ENCODE measurements around the gene RIMS3.

RIMS3 gene

GRCh38 chr1:40595623-40596022 lies 69.9 kb downstream of the RIMS3 start:
- no peak for DNase-seq (ENCODE audit: low read depth)
- TF ChIP-seq CTCF (IDR thresholded peaks at IDR 0.05; ENCODE audit: insufficient read depth, low read depth, low read length, missing control alignments), result no peak
- H3K4me3 ChIP-seq (ENCODE audit: low read length), result no peak overlapping the region

- no peak for DNase-seq (ENCODE audit: low read depth)
- H3K4me3 ChIP-seq (ENCODE audit: low read length), result no peak overlapping the region
- no peak for TF ChIP-seq CTCF (IDR thresholded peaks at IDR 0.05; ENCODE audit: insufficient read depth, low read depth, low read length, missing control alignments)
Observed at GRCh38 chr1:40594187-40594531, 71.3 kb downstream of the RIMS3 start.

DNA sequence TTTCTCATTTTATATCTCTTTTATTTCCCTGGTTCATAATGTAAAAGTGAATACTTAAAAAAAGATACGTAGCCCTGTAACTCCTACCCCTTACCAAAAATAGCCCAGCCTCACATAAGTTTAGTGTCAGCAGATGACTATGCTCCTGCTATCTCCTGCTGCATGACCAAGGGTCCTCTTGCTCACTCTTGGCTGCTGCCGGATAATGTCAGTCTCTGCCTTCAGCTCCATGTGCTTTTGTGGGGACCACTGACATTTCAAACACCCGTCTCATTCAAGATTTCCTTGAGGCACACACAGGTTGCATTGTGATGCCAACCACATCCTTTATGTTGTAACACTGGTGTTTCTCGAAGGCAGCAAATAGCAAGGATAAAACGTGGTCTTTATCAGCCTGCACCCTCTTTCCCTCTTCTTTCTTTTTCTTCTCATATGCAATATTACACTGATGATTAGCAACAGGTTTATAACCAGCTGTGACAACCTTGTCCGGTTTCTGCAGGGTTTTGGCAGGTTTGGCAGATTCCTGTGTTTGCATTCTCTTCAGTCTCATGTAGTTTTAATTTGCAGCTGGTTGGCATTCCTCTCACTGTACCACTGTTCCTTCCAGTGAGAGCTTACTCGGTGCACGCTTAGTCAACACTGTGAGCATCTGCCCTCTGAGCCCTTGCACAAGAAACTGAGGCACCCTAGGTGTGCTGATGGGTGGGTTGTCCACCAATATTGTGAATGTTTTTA lies 71.9 kb downstream of the RIMS3 start:
- TF ChIP-seq CTCF (IDR thresholded peaks at IDR 0.05; ENCODE audit: insufficient read depth, low read depth, low read length, missing control alignments), result no peak
- H3K4me3 ChIP-seq (ENCODE audit: low read length), result no peak overlapping the region
- no peak for DNase-seq (ENCODE audit: low read depth)

DNA sequence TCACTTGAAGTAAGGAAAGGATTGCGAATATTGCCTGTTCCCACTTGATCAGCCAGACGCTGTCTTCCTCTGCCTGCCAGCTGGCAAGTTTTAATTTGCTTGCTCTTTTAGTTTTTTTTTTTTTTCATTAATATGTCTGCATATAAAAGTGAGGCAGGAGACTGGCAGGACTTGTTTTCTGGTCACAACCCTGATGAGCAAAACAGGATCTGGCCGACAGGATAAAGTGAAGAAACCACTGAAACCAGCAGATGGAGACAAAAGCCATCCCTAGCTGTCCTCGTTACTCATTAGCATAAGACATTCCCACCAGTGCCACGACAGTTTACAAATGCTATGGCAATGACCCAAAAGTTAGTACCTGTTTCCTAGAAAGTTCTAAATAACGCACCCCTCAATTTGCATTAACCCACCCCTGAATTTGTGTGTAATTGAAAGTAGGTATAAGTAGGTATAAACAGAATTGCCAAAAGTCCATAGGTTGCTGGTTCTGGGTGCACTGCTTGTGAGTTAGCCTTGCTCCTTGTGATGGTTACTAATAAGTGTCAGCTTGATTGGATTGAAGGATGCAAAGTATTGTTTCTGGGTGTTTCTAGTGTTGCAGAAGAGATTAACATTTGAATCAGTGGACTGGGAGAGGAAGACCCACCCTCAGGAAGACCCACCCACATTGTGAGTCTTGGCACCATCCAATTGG lies 73.2 kb downstream of the RIMS3 start:
- no peak overlapping the region for H3K4me3 ChIP-seq (ENCODE audit: low read length)
- peak; percentile 75 for TF ChIP-seq CTCF (IDR thresholded peaks at IDR 0.05; ENCODE audit: insufficient read depth, low read depth, low read length, missing control alignments)
- peak; percentile 87 for DNase-seq (ENCODE audit: low read depth)

DNA sequence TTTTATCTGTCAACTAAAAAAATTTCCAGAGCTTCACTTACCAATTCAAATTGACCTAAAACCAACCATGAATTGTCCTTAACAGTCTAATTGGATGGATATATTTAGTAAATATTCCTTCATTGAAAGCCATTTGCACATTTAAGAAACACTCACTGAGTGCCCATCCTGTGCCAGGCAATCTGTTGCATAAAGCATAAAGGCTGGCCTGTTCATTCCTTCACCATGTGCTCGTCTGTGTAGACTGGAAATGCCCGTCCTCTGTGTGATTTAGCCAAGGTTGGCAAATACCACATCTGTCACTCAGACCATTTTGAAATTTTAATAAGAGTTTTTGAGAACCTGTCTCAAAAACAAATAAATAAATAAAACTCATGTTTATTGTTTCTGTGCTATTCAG lies 76.9 kb downstream of the RIMS3 start:
- no peak for DNase-seq (ENCODE audit: low read depth)
- H3K4me3 ChIP-seq (ENCODE audit: low read length), result no peak overlapping the region

GRCh38 chr1:40583980-40584379 lies 81.5 kb downstream of the RIMS3 start:
- H3K4me3 ChIP-seq (ENCODE audit: low read length), result no peak overlapping the region
- no peak for TF ChIP-seq CTCF (IDR thresholded peaks at IDR 0.05; ENCODE audit: insufficient read depth, low read depth, low read length, missing control alignments)
- DNase-seq (ENCODE audit: low read depth), result no peak

More for the DNA sequence above, 76.9 kb downstream of the RIMS3 start:
- TF ChIP-seq CTCF (IDR thresholded peaks at IDR 0.05; ENCODE audit: insufficient read depth, low read depth, low read length, missing control alignments), result no peak

Measured in epithelial cell of esophagus (primary cell).